ENCODE data around the gene CRIP1.

Gene CRIP1

DNA sequence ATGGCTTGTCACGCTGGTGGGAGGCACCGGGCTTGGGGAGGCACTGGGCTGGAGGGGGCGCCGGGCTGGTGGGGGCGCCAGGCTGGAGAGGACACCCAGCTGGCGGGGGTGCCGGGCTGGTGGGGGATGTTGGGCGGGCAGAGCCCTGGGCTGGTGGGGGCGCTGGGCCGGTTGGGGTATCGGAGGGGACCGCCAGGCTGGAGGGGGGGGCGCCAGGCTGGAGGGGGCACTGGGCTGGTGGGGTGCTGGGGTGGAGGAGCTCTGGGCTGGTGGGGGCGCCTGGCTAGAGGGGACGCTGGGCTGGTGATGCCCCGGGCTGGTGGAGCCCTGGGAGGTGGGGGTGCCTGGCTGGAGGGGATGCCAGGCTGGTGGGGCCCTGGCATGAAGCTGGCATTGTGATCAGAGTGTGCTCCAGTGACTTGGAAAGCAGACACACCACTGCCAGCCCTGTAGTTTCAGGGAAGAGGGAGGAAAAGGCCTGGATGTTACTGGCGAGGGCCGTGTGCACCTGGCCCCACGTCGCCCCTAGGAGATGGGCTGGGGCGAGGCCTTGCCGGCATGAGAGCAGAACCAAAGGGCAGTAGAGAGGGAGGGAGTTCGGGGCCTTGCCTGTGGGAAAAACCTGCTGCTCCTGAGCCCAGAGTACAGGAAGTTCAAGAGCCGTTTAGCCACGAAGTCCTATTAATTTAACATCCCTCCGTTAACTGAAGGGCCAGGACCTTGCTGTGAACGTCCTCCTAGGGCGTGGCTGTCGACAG, 17.4 kb downstream of the CRIP1 start:
- DNase-seq (ENCODE audit: low read depth, low spot score) = no peak

DNA sequence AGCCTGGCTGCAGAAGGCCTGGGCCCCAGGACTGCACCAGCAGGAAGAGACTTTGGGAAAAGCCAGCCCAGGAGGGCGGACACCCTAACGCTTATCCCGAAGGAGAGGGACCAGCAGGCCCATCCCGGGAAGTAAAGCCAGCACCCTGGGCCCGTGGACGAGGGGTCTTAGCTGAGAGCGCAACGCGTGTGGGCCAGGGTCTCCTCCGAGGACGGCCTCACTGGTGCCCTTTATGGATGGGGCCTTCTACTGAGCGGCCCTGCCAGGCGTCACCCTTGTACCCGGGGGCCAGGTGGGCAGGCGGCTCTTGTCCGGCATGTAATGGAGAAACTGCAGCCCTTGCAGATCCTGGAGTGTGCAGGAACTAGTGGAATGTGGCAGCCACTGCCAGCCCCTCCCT, 18.4 kb downstream of the CRIP1 start:
- DNase-seq (ENCODE audit: low read depth, low spot score) = no peak

- DNase-seq (ENCODE audit: low read depth, low spot score) = no peak
These were observed 20.6 kb downstream of the CRIP1 start for GRCh38 chr14:105507247-105507646.

DNA sequence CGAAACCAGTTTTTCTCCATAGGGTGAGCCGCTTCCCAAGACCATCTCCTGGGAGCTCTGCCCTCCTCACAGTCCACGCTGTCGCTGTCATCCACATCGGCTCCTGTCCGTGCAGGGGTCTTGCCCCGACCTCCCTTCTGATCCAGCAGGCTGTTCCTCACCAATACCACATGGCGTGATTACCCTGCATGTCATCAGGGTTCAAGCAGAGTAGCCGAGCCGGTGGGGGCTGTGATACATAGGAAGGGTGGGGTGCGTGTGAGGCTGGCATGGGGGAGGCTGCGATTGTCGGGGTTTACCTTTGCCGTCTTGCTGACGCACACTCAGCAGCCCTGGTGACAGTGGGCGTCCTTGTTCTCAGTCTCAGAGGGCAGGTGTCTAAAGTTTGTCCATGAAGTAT, 21.4 kb downstream of the CRIP1 start:
- DNase-seq (ENCODE audit: low read depth, low spot score) = no peak

DNA sequence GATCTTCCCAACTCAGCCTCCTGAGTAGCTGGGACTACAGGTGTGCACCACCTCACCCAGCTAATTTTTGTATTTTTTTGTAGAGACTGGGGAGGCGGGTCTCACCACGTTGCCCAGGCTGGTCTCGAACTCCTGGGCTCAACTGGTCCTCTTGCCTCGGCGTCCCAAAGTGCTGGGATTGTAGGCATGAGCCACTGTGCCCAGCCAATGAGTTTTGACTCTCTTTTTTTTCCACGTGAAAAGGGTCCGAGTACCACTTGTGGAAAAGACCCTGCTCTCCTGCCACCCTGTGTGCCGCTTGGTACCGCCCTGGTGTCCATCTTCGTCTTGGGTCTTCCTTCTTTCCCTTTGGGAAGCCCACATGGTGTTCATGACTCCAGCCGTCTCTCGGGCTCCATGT, 21.9 kb downstream of the CRIP1 start:
- no peak for DNase-seq (ENCODE audit: low read depth, low spot score)

DNA sequence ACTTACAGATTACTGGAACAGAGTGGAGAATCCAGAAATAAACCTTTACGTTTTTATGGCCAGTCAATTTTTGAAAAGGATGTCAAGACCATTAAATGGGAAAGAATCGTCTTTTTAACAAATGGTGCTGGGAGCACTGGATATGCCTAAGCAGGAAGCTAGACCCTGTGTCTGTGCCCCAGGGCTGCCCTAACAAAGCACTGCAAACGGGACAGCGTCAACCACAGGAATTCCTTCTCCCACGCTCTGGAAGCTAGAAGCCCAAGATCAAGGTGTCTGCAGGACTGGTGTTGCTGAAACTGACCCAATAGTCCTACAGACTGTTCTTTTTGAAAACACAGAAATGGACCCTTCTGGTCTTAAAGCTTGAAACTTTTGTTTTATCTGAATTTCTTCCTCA, 30.4 kb downstream of the CRIP1 start:
- no peak for DNase-seq (ENCODE audit: low read depth, low spot score)

GRCh38 chr14:105519946-105520698, 33.4 kb downstream of the CRIP1 start:
- no peak for DNase-seq (ENCODE audit: low read depth, low spot score)

DNA sequence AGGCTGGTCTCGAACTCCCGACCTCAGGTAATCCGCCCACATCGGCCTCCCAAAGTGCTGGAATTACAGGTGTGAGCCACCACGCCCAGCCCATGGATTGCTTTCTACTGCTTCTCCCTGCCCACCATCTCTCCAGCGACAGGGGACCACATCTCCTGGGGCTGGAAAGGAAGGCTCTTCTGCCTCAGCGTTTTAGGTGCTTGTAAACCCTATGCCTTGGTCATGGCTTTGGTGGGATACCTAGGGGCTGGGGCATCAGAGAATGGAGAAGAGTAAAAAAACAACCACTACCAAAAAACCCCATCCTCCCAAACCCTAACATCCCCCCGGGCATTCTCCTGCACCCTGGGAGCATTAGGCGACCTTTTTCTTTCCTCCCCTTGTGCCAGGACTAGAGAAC, 38.6 kb downstream of the CRIP1 start:
- DNase-seq (ENCODE audit: low read depth, low spot score) = no peak

- no peak for DNase-seq (ENCODE audit: low read depth, low spot score)
These were observed 39.4 kb downstream of the CRIP1 start, which contains the start of gene TMEM121 for GRCh38 chr14:105525861-105526775. TSS of gene TMEM121 (plus strand) at chr14:105526583. CDS start at chr14:105528835, 2,252 bp downstream.

DNA sequence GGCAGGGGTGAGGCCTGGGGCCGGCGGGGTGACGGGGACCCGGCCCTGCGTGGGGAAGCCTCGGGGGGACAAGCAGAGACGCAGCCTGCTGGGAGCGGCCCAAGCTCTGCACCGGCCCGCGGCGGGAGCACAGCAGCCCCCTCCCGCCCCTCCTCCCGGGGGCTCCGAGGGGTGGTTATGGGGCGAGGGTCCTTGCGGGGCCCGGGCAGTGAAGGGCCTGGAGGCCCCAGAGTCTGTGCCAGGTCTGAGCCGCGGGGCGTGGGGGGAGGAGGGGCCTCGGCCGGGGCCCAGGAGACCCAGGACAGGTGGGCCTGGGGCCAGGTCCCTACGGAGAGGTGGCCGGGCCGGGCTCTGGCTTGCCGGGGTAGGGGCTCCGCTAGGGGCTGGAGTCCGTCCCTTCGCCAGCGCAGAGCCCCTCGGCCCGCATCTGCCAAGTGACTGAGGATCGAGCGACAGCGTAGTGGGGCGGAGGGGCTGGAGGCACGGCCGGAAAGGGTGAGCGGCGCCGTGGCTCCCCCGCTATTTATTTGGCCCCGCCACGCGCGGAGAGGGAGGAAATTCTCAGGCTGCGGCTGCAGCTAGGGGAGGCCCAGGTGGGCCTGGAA, 40.2 kb downstream of the CRIP1 start:
- no peak for DNase-seq (ENCODE audit: low read depth, low spot score)

DNA sequence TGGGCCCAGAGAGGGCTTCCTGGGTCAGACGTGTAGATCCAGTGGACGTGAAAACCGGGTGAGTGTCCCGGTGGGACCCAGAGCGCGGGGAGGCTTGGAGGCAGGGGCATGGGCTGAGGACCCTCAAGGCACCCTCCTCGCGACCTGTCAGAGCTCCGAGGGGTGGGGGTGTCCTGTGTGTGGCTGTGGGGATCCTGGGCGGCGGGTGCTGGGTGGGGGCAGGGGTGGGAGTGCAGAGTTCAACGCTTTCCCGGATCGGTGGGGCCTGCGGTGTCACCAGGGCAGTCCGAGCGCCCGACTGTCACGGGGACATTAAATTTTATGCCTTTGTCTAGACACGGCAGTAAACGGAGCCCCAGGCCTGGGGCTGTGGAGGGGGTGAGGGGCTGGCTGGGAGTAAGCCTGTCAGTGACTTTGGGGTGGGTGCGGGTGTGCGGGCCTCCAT, 40.7 kb downstream of the CRIP1 start:
- no peak for DNase-seq (ENCODE audit: low read depth, low spot score)

DNA sequence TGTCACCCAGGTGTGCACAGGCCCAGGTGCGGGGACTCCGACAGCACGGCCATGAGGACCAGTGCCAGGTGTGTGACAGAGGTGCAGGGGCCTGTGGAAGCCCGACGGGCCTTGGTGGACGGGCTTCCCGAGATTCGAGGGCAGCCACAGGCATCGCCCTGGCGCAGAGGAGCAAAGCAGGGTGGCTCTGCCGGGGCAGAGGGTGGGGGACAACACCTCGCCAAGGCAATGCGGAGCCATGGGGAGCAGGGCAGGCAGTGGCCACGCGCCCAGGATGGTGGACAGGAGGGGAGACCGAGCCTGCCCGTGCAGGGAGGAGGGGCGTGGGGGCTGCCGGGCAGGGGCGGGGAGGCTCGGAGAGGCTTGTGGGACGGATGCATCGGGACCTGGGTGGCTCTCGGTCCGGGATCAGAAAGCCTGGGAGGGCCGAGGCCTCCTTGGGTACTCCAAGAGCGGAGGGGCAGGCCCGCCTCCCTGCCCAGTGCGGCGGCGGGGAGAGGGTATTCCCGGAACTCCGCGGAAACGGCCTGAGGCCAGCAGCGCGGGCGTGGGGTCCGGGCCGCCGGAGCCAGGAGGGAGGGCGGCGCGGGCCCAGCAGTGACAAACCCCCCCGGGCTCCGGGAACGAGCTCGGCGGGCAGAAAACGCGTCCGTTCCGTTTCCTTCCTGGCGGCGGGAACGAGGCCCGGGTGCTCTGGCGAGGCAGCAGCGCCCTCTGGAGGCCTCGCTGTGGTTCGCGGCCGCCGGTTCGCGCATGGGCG, 41.3 kb downstream of the CRIP1 start:
- DNase-seq (ENCODE audit: low read depth, low spot score) = peak; percentile 59

- DNase-seq (ENCODE audit: low read depth, low spot score) = no peak
These were observed 42.1 kb downstream of the CRIP1 start for GRCh38 chr14:105528586-105529318.

DNA sequence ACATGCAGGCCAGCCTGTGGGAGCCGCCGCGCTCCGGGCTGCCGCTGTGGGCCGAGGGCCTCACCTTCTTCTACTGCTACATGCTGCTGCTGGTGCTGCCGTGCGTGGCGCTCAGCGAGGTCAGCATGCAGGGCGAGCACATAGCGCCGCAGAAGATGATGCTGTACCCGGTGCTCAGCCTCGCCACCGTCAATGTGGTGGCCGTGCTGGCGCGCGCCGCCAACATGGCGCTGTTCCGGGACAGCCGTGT, 42.6 kb downstream of the CRIP1 start:
- DNase-seq (ENCODE audit: low read depth, low spot score) = no peak

DNA sequence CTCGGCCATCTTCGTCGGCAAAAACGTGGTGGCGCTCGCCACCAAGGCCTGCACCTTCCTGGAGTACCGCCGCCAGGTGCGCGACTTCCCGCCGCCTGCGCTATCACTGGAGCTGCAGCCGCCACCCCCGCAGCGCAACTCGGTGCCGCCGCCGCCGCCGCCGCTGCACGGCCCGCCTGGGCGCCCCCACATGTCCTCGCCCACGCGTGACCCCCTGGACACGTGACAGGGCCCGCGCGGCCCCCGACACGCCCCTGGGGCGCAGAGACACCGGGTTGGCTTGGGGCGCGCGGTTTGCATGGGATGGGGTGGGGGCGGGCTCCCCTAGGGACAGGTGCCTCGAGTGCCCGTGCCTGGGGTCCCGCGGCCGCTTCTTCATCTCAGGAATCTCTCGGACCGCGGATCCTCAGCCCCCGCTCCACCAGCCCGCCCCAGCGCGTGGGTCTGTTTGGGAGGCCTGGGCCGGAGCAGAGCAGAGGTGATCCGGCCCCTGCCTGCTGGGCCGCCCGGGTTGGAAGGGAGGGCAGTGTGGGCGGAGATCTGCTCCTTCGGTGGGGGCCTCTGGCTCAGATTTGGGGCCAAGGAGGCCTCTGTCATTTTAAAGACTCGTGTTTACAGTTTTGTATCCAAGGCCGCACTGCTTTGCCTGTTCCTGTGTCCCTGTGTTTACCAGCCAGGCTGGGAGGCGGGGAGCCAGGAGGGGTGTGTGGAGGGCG, 43.0 kb downstream of the CRIP1 start:
- no peak for DNase-seq (ENCODE audit: low read depth, low spot score)

GRCh38 chr14:105530285-105531087, 43.8 kb downstream of the CRIP1 start:
- DNase-seq (ENCODE audit: low read depth, low spot score) = no peak

GRCh38 chr14:105531088-105531893, 44.6 kb downstream of the CRIP1 start:
- no peak for DNase-seq (ENCODE audit: low read depth, low spot score)

Data from activated CD4-positive, CD25-positive, alpha-beta regulatory T cell treated with anti-CD3 and anti-CD28 coated beads, Interleukin-2, amount 50 U/mL, for 16 hours (primary cell).